Measurements from ENCODE around the gene RHBDL1. TPM values are rescaled to one million over a fixed set of nuclear protein-coding genes. Genes with fewer than 3 reads are reported as not detected.

RHBDL1 gene
- total RNA-seq, 1 donor from 2014 or later: 5.5 TPM

DNA sequence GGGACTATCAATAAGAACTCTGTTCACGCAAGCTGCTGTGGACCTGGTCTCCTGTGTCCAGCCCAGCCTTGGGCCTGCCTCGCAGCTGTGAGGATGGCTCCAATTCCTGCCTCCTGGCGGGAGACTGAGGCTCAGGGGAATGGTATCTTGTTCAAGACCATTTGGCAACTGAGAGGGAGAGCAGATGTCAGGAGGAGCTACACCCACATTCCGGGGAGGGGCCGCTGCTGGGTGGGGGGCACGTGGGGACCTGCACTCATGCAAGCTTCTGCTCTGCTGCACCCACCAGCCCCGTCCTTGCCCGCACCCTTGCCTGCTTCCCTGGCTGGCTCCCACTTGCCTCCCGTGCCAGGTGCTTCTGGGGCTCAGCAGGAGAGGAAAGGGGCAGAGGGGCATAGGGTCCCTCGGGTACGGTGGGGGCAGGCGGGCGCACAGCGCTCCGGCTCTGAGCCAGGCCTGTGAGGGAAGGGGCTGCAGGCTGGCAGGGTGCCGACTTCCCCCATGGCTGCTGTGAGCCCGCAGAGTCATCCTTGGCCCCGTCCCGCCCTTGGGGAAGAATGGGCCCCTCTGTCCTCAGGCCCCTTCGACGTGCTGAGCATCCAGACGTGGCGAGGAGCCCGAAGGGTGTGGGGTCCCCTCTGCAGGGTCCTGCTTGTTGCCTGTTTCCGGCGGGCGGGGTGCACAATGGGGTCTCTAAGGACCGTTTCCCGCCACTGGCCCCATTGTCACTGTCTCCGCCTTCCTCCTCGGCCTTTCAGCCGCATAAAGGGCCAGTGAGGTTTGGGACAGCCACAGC, 42.2 kb downstream of the RHBDL1 start:
- DNase-seq (ENCODE audit: low spot score): no peak

DNA sequence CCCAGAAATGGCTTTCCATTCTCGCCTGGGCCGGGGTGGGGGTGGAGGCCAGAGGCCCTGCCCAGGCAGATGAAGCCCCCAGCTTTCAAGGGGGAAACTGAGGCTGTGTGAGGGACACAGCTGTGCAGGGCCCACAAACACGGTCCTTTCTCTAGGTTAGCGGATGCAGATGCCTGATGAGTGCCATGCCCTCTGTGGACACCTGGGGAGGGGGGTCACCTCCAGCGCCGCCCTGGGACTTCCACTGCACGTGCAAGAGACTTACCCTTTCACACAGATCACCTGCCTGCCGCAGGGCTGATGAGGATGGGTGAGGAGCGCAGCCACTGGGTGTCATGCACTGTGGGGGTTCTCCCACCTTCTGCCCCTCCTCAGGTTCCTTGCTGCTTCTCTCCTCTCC, 42.9 kb downstream of the RHBDL1 start:
- DNase-seq (ENCODE audit: low spot score): no peak

DNA sequence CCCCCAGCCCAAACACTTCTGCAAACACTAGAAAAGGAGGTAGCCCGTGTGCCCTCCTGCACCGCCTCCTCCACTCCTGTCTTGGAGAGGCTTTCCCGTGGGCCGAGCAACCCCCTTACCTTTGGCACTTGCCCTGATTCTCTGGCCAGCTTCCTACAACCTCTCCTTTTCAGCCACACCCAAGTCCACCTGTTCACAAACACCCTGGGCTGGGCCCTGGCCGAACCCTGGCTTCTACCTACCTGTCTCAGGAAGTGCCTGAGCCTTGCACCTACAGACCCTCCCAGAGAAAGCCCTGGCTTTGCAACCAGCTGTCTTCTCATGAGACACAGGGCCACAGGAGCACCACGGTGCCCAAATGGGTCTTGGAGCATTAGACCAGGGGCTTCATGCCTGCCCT, 43.5 kb downstream of the RHBDL1 start:
- no peak for DNase-seq (ENCODE audit: low spot score)

DNA sequence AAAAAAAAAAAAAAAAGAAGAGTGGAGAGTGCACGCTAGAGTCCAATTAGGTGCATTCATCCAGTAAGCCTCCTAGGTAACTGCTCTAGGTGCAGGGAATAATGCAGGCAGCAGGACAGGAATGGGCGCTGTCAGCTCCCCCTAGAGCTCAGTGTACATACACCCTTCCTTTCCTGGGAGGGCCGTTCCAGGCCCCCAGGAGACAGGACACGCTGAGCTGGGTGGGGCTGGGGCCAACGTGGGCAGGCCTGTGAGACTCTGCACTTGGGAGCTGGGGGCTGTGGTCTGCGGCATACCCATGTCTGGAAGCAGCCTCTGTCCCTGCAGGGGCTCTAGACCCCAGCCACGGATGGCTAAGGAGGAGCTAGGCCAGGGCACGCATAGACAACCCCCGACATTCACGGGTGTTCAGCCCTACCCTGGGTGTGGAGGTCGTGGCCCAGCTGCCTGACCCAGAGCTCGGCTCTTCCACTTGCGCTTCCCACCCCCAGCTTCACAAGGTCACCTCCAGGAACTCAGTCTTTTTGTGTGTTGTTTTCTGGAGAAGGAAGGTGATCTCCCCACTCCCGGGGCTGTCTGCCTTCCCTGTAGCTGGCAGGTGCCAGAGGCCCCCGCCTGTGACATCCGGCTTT, 44.5 kb downstream of the RHBDL1 start:
- no peak for DNase-seq (ENCODE audit: low spot score)

DNA sequence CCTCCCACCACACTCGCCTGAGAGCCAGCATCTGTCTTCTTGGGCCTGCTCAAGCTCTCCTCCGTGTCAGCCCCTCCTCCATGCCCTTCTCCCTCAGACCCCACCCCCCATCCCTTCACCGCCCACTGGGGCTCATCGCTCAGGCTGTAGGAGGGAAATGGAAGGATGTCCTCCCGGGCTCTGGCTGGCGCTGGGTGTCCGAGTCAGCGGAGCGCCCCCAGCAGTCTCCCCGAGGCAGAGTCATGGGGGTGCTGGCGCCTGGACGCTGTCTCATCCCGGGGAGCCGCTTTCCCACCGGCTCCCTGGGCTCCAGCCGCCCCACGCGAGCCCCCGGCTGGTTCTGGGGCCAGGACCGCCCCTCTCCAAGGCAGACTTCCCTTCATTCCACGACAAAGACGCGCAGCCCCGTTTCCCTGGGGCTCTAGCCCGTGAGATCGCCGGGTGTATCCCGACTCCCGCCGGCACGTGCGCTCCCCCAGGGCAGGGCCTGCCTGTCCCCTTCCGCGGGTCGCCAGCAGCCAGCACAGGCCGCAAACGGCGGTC, 45.0 kb downstream of the RHBDL1 start:
- DNase-seq (ENCODE audit: low spot score): no peak

DNA sequence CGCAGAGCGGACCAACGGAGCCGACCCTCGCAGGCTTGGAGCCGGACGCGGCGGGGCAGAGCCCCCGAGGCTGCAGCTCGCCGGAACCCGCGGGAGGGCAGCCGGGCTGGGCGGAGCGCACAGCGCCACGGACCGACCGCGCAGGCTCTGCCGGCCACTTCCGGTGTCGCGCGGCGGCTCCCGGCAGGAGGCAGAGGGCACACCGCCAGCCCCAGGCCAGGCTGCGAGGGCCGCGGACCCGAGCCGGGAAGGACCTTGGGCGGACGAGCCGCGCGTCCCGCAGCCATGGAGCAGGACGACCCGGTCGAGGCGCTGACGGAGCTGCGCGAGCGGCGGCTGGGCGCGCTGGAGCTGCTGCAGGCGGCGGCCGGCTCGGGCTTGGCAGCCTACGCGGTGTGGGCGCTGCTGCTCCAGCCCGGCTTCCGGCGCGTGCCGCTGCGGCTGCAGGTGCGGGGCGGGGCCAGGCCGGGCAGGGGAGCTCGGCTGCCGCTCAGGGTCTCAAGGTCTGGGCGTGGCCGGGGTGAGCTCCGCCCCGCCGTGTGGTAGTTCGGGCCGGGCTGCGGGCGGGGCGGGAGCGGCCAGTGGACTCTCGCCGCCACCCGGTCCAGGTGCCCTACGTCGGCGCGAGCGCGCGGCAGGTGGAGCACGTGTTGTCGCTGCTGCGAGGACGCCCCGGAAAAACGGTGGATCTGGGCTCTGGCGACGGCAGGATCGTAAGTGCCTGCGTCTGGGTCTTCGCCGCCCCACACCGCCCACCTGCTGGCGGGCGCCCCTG, 45.7 kb downstream of the RHBDL1 start, which contains the start of gene ANTKMT:
Gene ANTKMT (plus strand): TSS at position 157 of the 775 bp plus-strand sequence. CDS start 129 bp downstream, at position 286.
- DNase-seq (ENCODE audit: low spot score): peak; percentile 72

DNA sequence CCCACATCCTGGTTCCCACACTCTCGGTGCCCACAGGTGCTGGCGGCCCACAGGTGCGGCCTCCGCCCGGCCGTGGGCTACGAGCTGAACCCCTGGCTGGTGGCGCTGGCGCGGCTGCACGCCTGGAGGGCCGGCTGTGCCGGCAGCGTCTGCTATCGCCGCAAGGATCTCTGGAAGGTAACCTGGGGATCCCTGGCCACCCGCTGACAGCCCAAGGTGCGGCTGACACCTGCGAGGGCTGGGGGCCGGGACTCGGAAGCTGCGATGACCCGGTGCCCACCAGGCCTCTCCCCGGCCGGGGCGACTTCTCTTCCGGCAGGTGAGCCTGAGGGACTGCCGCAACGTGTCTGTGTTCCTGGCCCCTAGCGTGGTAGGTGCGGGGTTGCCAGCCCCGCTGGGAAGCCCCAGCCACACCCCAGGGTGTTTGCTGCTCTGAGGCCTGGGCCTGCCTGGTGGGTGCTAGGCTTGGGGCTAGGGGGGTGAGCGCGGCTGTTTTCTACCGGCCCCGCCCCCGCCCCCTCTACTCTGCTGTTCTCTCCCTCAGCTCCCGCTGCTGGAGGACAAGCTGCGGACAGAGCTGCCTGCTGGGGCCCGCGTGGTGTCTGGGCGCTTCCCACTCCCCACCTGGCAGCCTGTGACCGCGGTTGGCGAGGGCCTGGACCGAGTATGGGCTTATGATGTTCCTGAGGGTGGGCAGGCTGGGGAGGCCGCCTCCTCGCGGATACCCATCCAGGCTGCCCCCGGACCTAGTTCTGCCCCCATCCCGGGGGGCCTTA, 46.5 kb downstream of the RHBDL1 start:
- DNase-seq (ENCODE audit: low spot score): no peak

DNA sequence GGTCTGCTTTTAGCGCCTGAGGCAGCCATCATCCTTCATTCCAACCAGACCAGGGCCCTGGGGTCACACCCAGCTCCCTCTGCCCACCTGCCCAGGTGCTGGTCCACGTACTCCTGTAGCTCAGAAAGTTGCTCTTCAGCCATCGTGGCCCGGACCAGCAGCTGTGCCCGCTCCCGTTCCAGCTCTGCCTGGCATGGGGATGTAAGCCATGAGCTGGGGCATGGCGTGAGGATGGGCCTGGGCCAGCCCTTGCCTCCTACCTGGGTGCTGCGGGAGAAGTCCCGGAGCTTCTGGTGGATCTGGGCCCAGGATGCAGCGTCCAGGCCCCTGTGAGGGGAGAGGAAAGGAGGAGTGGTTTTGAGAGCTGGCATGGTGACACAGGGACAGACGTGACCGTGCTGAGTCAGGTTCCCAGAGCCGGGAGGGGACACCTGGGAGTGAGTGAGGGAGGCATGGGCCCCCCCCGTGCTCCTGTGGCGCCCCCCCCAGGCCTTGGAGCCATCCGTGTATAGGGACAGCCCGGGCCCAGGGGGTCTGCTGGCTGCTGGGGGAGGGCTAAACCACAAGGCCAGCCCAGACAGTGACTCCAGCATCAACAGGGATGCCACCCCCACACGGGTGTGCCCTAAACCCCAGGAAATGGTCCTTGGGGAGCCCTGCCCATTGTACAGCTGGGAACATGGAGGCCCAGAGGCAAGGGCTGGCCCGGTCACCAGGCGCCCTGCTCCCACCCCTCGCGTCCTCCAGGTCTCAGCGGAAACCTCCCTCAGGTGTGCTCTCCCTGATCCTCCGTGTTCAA, 47.6 kb downstream of the RHBDL1 start:
- no peak for DNase-seq (ENCODE audit: low spot score)

DNA sequence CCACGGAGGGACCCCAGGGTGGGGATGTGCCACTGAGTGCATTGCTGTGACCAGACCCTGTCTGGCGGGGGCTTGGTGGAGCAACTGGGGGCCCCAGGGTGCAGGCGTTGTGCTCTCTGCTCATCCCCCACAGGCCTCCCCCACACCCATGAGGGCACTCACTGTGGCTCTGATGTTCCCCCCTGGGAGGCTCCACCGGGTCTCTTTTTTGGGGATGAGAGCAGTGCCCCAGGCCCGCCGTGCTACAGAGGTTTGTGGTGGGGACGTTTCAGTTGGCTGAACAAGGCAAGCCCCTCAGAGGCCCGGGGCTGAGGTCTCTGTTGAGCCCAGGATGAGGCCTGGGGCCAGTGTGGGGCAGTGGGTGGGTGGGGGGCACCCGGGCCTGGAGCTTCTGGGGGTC, 48.2 kb downstream of the RHBDL1 start:
- DNase-seq (ENCODE audit: low spot score): no peak

DNA sequence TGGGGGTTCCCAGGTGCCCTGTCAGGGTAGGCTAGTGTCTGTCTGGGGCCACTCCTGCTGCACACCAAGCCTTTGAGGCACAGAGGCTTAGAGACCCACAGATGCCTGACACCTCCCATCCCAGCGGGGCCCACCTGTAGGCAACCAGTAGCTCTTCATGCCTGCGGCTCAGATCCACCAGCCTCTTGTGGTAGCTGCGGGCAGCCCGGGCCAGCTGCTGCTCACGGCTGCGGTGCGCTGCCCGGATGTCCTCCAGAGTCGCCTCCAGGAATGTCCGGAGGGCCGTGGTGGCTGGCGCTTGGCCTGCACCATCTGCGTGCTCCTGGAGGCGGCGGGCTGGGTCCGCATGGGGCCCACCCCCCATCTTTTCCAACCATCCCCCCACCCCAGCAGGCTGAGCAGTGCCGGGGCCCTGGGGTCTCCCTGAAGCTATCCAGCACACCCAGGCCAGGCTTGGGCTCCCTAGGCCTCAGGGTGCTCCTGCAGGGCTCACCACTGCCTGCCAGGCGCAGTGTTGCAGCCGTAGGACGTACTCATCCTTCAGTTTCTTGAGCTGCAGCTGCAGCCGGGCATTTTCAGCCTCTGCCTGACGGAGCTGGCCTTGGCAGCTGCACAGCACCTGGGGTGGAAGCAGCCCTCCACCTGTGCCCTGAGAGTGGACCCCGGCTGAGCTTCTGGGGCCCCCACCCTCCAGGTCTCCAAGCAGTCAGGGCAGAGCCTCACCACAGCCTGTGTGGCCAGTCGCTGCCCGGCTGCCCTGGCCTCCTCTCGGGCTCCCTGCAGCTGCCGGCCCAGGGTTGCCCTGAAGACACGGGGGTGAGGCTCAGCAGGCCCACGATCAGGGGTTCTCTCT, 48.9 kb downstream of the RHBDL1 start:
- DNase-seq (ENCODE audit: low spot score): no peak

DNA sequence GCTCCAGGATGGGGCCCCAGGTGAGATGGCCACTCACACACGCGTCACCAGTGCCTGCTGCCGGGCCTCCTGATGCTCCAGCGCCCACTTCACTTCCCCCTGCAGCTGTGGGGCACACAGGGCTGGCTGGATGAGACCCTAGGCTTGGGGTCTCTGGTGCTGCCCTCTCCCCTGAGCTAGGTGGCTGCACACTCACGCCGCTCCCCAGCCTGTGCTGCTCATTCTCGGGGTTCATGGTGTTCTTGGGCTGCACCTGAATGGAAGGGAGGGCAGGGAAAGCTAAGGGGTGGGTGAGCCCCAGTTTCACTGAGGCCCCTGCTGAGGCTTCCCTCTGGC, 49.5 kb downstream of the RHBDL1 start:
- DNase-seq (ENCODE audit: low spot score): no peak

DNA sequence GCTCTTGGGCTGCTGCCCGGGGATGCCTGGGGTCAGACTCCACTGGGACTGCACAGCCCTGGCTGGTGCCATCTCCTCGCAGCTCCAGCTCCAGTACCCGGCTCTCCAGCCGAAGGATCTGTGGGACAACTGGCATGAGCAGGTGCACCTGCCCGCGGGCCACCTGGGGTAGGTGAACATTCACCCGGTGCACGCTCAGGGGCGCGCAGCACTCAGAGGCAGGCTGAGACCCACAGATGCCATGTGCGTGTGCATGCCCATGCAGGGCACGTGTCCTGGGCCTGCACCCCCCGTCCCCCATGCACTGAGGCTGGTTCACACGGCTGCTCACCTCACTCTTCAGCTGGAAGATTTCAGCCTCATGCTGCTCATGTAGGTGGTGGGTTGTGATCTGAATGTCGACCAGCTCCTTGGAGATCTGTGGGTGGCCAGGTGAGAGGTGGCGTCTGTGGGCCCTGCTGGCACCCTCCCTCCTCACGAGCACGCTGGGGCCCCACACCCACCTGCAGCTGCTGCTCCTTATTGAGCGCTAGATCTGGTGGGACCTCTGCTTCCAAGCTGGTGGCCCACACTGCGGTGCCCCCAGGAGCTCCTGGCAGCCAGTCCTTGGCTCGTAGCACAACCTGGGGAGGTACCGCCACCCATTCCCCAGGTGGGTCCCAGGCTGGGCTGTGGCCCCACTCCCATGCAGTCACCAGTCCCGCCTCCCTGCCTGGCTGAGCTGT, 50.2 kb downstream of the RHBDL1 start:
- DNase-seq (ENCODE audit: low spot score): no peak

DNA sequence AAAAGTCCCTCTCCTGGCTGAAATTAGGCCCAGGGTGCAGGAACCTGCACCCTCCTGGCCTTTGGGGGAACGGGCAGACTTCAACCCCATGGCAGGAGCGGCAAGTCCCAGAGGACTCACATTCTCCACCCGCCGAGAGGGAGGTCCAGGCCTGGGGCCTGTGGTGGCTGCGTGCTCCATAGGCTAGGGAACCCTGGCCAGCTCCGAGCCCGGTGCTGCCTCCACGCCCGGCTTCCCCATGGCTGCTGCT, 50.6 kb downstream of the RHBDL1 start:
- DNase-seq (ENCODE audit: low spot score): no peak

DNA sequence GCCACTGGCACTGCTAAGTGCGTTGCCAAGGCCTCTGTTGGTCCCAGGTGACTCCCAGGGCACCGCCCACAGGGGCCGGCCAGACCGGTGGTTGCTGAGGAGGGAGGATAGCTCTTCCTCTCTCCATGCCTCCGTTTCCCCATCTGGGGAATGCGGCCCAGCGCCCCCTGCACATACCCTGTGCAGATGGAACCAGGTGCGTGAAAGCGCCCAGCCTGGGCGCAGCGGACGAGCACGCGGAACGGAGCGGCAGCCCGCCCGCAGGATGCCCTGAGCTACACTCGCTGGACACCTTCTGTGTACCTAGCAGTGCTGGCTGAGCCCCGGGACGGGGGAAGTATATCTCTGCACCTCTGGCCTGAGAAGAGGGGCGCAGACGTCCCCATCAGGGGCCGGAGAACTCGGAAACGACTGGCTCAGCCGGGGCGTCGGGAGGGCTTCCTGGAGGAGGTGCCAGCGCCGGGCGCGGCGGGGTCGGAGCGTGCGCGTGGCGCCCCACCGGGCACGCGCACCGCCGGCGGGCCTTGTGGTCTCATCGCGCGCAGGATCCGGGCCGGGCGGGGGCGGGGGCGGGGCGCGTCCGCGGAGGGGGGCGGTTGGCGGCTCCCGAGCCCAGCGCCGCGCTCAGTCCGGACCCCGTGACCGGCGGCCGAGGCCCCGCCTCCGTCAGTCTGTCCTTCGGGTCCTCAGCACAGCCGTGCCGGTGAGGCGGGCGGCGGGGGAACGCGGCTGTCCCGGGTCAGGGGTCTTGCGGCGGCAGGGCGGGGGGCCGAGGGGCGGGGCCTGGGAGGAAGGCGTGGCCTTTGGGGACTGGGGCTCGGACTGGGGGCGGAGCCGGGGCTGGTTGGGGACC, 51.2 kb downstream of the RHBDL1 start, which contains the start of the genes CCDC78 and HAGHL:
Gene CCDC78 (minus strand): TSS at position 6 of the 853 bp plus-strand sequence. CDS start 76 bp downstream, outside the sequence.
Gene HAGHL (plus strand): TSS at position 669 of the 853 bp plus-strand sequence. CDS start 404 bp downstream, outside the sequence.
- DNase-seq (ENCODE audit: low spot score): peak; percentile 53

DNA sequence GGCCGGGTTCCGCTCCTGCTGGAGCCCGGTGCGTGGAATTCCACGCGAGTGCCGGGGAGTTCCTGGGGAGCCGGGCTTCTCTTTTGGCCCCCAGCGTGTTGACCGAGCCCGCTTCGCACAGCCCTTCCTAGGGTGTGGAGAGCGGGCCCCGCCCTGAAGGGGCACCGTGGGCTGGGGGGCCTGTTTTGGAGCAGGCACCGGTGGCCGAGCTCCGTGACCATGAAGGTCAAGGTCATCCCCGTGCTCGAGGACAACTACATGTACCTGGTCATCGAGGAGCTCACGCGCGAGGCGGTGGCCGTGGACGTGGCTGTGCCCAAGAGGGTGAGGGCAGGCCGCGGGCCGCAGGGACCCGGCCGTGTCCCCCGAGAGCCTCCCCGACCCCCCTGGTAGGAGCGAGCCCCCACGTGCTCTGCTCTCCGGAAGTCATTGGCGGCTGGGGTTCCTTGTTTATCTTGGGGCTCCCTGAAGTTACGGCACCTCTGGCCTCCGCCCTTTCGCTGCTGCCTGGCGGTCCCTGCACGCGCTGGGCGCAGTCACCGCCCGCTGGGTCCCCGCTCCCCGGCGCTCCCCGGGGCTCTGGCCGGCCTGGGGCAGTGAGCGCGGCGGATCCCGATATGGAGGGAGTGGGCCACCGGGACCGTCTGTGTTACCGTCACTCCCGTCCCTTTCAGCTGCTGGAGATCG, 52.0 kb downstream of the RHBDL1 start:
- DNase-seq (ENCODE audit: low spot score): no peak
